PC-9 (cell line): ENCODE results near the gene ZNF337. TPM values are rescaled to one million over a fixed set of nuclear protein-coding genes. Genes with fewer than 3 reads are reported as not detected.
"Not testable (repeated sequence)": the region's sequence is repeated elsewhere in the genome, so short reads cannot be mapped to it uniquely, and the experiment has no call there.

ENCODE experiments used
- BruUV-seq: library from RNA; stranded (reverse); fragments of 400-500 nt; replicated peaks from 2 replicates; lab custom pipeline; 2021; lab: Mats Ljungman, UMichigan
- CTCF ChIA-PET: fragments of 300-600 bp; sonication (Branson Sonifier 250); formaldehyde crosslinking; loops from one replicate; lab custom pipeline; 2022; ENCODE audit warnings: antibody characterized with exemption; lab: Charles Lee
- POLR2A ChIA-PET: fragments of 300-600 bp; sonication (Branson Sonifier 250); formaldehyde crosslinking; loops from one replicate; lab custom pipeline; 2022; ENCODE audit warnings: antibody characterized with exemption; ENCODE audit not compliant: unreplicated experiment; lab: Charles Lee
- DNase-seq, 2 experiments: peaks; one replicate each; pipeline versions ENCODE4 v3.0.0 to v3.0.0-alpha.2; 2015 to 2022; ENCODE audit warnings: mixed read lengths in 1 of 2
- H2AFZ ChIP-seq: fragments of 200-600 bp; sonication (generic); 2 replicates; pipeline ENCODE4 v1.8.1; 2017; ENCODE audit warnings: antibody characterized with exemption
- H3F3A ChIP-seq: fragments of 200-600 bp; sonication (generic); 2 replicates; pipeline ENCODE4 v1.8.1; 2017; ENCODE audit warnings: antibody characterized with exemption, mild to moderate bottlenecking, low read depth; ENCODE audit not compliant: insufficient read depth
- H3K27ac ChIP-seq: fragments of 200-600 bp; sonication (generic); 2 replicates; pipeline ENCODE4 v1.6.1; 2016; ENCODE audit warnings: mixed run types
- H3K27me3 ChIP-seq: fragments of 200-600 bp; sonication (generic); 2 replicates; pipeline ENCODE4 v1.6.1; 2016; ENCODE audit warnings: low read depth, mixed run types; ENCODE audit not compliant: insufficient read depth
- H3K36me3 ChIP-seq: fragments of 200-600 bp; sonication (generic); 2 replicates; pipeline ENCODE4 v1.6.1; 2016; ENCODE audit warnings: low read depth, mixed run types
- H3K4me1 ChIP-seq: fragments of 200-600 bp; sonication (generic); replicated peaks from 2 replicates; pipeline ENCODE4 v1.6.1; 2016; ENCODE audit warnings: mixed run types; ENCODE audit not compliant: insufficient read depth
- H3K4me2 ChIP-seq: fragments of 200-600 bp; sonication (generic); 2 replicates; pipeline ENCODE4 v1.6.1; 2017; ENCODE audit warnings: mixed run types
- H3K4me3 ChIP-seq: fragments of 200-600 bp; sonication (generic); 2 replicates; pipeline ENCODE4 v1.6.1; 2016; ENCODE audit warnings: mixed run types
- H3K79me2 ChIP-seq: fragments of 200-600 bp; sonication (generic); 2 replicates; pipeline ENCODE4 v1.6.1; 2017; ENCODE audit warnings: low read depth, mixed run types
- H3K9me2 ChIP-seq: fragments of 200-600 bp; sonication (generic); 2 replicates; pipeline ENCODE4 v1.8.1; 2017; ENCODE audit warnings: mild to moderate bottlenecking; ENCODE audit not compliant: insufficient read depth
- H3K9me3 ChIP-seq: fragments of 200-600 bp; sonication (generic); 2 replicates; pipeline ENCODE4 v1.8.1; 2016; ENCODE audit warnings: low read depth; ENCODE audit not compliant: insufficient read depth
- H4K20me1 ChIP-seq: fragments of 200-600 bp; sonication (generic); 2 replicates; pipeline ENCODE4 v1.8.1; 2017; ENCODE audit not compliant: insufficient read depth
- CTCF ChIP-seq: fragments of 200-600 bp; sonication (generic); conservative IDR thresholded peaks from 2 replicates; pipeline ENCODE4 v1.6.1; 2017; ENCODE audit warnings: mixed run types, antibody characterized with exemption, mild to moderate bottlenecking, moderate library complexity
- EZH2 ChIP-seq: fragments of 200-600 bp; sonication (generic); IDR thresholded peaks from 2 replicates; pipeline ENCODE4 v1.8.0; 2017; ENCODE audit warnings: antibody characterized with exemption, low read depth
- intact Hi-C: fragments of 100-400 bp; cut with micrococcal nuclease; formaldehyde crosslinking; loops from one replicate; pipeline ENCODE4 v1.10.0; 2022; ENCODE audit not compliant: unreplicated experiment
- total RNA-seq: library from RNA; stranded (reverse); gene quantifications from 2 replicates; pipeline ENCODE4 v1.2.3, GENCODE V29; 2021

The ZNF337 gene
- total RNA-seq, 1 experiment from 2014 or later: 12.8 TPM

GRCh38 chr20:25685276-25686080 is 11.2 kb downstream of the ZNF337 start:
- H3K9me2 ChIP-seq: no peaks in the 10 kb centered on the region
- DNase-seq: no peak
- H3K4me2 ChIP-seq: no peak overlapping the region
- CTCF ChIA-PET: interaction anchor here (0.6 kb wide), 1 partner anchor 250 kb away, joined by 3 read pairs; no protein-coding TSS in a partner anchor
- H2AFZ ChIP-seq: no peak overlapping the region
- intact Hi-C loops: no loop called here
- no peaks in the 10 kb centered on the region for H4K20me1 ChIP-seq
- no TSS peak for BruUV-seq
- no peaks in the 10 kb centered on the region for H3F3A ChIP-seq
- H3K9me3 ChIP-seq: no peaks in the 10 kb centered on the region
- no peak overlapping the region for H3K4me3 ChIP-seq
- POLR2A ChIA-PET: no interaction called here
- H3K27ac ChIP-seq: no peak overlapping the region
- H3K79me2 ChIP-seq: no peaks in the 10 kb centered on the region
- no peak for TF ChIP-seq EZH2
- no peak for TF ChIP-seq CTCF
- H3K27me3 ChIP-seq: no peaks in the 10 kb centered on the region
- H3K4me1 ChIP-seq: no peaks in the 10 kb centered on the region
- H3K36me3 ChIP-seq: no peaks in the 10 kb centered on the region

- BruUV-seq, H2AFZ ChIP-seq, POLR2A ChIA-PET, H3K4me2 ChIP-seq, DNase-seq, H3K27ac ChIP-seq, H4K20me1 ChIP-seq, H3F3A ChIP-seq, intact Hi-C loops, H3K4me3 ChIP-seq, H3K9me2 ChIP-seq, H3K4me1 ChIP-seq, H3K79me2 ChIP-seq, H3K36me3 ChIP-seq, H3K9me3 ChIP-seq, CTCF ChIA-PET, H3K27me3 ChIP-seq: not testable (repeated sequence)
These were observed 12.8 kb downstream of the ZNF337 start for GRCh38 chr20:25683826-25684225.

GRCh38 chr20:25683050-25683449 is 13.6 kb downstream of the ZNF337 start:
- no peak overlapping the region for H3K27ac ChIP-seq
- intact Hi-C loops: no loop called here
- H2AFZ ChIP-seq: no peak overlapping the region
- H3K9me3 ChIP-seq: no peaks in the 10 kb centered on the region
- DNase-seq: no peak
- ChIA-PET CTCF (no interaction called here), POLR2A (no interaction called here)
- H4K20me1 ChIP-seq: no peaks in the 10 kb centered on the region
- no peaks in the 10 kb centered on the region for H3K27me3 ChIP-seq
- H3K9me2 ChIP-seq: no peaks in the 10 kb centered on the region
- BruUV-seq: no TSS peak
- H3K4me1 ChIP-seq: no peaks in the 10 kb centered on the region
- H3K79me2 ChIP-seq: no peaks in the 10 kb centered on the region
- no peak overlapping the region for H3K4me2 ChIP-seq
- H3F3A ChIP-seq: no peaks in the 10 kb centered on the region
- peaks cover 4% of the 10 kb centered on the region; the same call in 1 of the 2 replicates for H3K36me3 ChIP-seq
- H3K4me3 ChIP-seq: no peak overlapping the region
- no peak for TF ChIP-seq EZH2
- no peak for TF ChIP-seq CTCF
